ENCODE data around the gene GIMAP7.

GRCh38 chr7:150503155-150503554 lies 11.5 kb upstream of the GIMAP7 start:
- TF ChIP-seq CTCF (IDR thresholded peaks at IDR 0.05) (no peak), POLR2AphosphoS5 (IDR thresholded peaks at IDR 0.05; ENCODE audit: low read depth, low read length) (no peak), GATA2 (CRISPR knock-in tag; IDR thresholded peaks at IDR 0.05) (no peak), USF2 (IDR thresholded peaks at IDR 0.05; ENCODE audit: borderline replicate concordance, low read depth, low read length) (no peak), RFX5 (IDR thresholded peaks at IDR 0.05; ENCODE audit: low read length) (no peak)

Measured in SK-N-SH (cell line).